HFF-Myc (cell line): ENCODE results near the gene ADCY1.

Experiments used
- DNase-seq: peaks from one replicate; pipeline ENCODE4 v3.0.0-alpha.2; 2011; ENCODE audit warnings: low read depth; ENCODE audit errors: extremely low read depth
- H3K4me3 ChIP-seq: replicated peaks from 2 replicates; pipeline ENCODE4 v1.5.1; 2011; ENCODE audit warnings: low read depth, mild to moderate bottlenecking, control low read depth, low read length
- CTCF ChIP-seq: IDR thresholded peaks from 2 replicates; pipeline ENCODE4 v1.5.1; 2012; ENCODE audit warnings: mild to moderate bottlenecking, low read depth, low read length, control low read depth; ENCODE audit errors: missing control alignments

The ADCY1 gene

GRCh38 chr7:45651540-45651939, 77.4 kb downstream of the ADCY1 start:
- TF ChIP-seq CTCF, result no peak
- H3K4me3 ChIP-seq, result no peak overlapping the region
- DNase-seq, result no peak

- no peak for TF ChIP-seq CTCF
- DNase-seq, result no peak
- no peak overlapping the region for H3K4me3 ChIP-seq
These were observed 78.5 kb downstream of the ADCY1 start for GRCh38 chr7:45652630-45653029.

- no peak for DNase-seq
- H3K4me3 ChIP-seq, result no peak overlapping the region
These were observed 79.2 kb downstream of the ADCY1 start for GRCh38 chr7:45653209-45653907.

GRCh38 chr7:45654341-45654740, 80.2 kb downstream of the ADCY1 start:
- TF ChIP-seq CTCF, result no peak
- no peak overlapping the region for H3K4me3 ChIP-seq
- DNase-seq, result no peak

More at GRCh38 chr7:45653209-45653907, 79.2 kb downstream of the ADCY1 start:
- no peak for TF ChIP-seq CTCF

GRCh38 chr7:45655539-45655938, 81.4 kb downstream of the ADCY1 start:
- no peak overlapping the region for H3K4me3 ChIP-seq
- DNase-seq, result no peak
- TF ChIP-seq CTCF, result no peak

GRCh38 chr7:45656431-45656830, 82.3 kb downstream of the ADCY1 start:
- no peak for TF ChIP-seq CTCF
- DNase-seq, result no peak
- no peak overlapping the region for H3K4me3 ChIP-seq
